Measurements from ENCODE around the gene TIMM8A.

- no peak for TF ChIP-seq CTCF (IDR thresholded peaks at IDR 0.05)
- peak in 1 of 4 donors; percentile 22 for TF ChIP-seq POLR2A (IDR thresholded peaks at IDR 0.05)
Measured at GRCh38 chrX:101385795-101386541, 37.4 kb upstream of the TIMM8A start, which contains the start of gene BTK.
